DOHH2 (cell line): Measurements from ENCODE around the gene HIKESHI.

Experiments used
- EZH2phosphoT487 ChIP-seq: fragments of 200-600 bp; sonication (generic); IDR thresholded peaks from 2 replicates; pipeline ENCODE4 v1.6.1; 2017; ENCODE audit warnings: borderline replicate concordance, mild to moderate bottlenecking, antibody characterized with exemption, low read length, moderate library complexity, mixed read lengths
- TF ChIP-seq, protein P1 (sequence below): fragments of 200-600 bp; sonication (generic); IDR thresholded peaks from one replicate; pipeline ENCODE4 v1.5.1; 2014; ENCODE audit warnings: antibody characterized with exemption, mild to moderate bottlenecking, low read depth, low read length; ENCODE audit not compliant: poor library complexity, severe bottlenecking

DNA sequence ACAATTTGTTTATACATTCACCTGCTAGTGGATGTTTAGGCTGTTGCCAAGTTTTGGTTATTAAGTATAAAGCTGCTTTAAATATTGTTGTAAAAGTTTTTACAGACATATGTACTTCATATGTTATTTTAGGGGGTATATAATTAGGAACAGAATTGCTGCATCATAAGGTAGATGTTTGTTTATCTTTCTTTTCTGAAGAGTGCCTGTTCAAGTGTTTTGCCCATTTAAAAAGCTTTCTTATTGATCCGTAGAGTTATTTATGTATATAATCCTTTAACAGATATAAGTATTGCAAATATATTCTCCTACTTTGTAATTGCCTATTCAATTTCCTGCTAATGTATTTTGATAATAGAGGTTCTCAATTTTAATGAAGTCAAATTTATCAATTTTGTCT, 61.4 kb downstream of the HIKESHI start:
- TF ChIP-seq, protein P1, sequence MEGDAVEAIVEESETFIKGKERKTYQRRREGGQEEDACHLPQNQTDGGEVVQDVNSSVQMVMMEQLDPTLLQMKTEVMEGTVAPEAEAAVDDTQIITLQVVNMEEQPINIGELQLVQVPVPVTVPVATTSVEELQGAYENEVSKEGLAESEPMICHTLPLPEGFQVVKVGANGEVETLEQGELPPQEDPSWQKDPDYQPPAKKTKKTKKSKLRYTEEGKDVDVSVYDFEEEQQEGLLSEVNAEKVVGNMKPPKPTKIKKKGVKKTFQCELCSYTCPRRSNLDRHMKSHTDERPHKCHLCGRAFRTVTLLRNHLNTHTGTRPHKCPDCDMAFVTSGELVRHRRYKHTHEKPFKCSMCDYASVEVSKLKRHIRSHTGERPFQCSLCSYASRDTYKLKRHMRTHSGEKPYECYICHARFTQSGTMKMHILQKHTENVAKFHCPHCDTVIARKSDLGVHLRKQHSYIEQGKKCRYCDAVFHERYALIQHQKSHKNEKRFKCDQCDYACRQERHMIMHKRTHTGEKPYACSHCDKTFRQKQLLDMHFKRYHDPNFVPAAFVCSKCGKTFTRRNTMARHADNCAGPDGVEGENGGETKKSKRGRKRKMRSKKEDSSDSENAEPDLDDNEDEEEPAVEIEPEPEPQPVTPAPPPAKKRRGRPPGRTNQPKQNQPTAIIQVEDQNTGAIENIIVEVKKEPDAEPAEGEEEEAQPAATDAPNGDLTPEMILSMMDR, result no peak
- no peak for TF ChIP-seq EZH2phosphoT487
